Measurements from ENCODE around the gene PLXNA4.

- TF ChIP-seq CTCF (IDR thresholded peaks at IDR 0.05; ENCODE audit: insufficient read depth, low read length) (no peak), POLR2AphosphoS5 (IDR thresholded peaks at IDR 0.05; ENCODE audit: low read depth) (no peak), REST (IDR thresholded peaks at IDR 0.05; ENCODE audit: insufficient replicate concordance, low read depth) (no peak)
Observed at GRCh38 chr7:132416395-132416794, 159.9 kb downstream of the PLXNA4 start.
